Measurements from ENCODE around the gene HBA1. TPM values are rescaled to one million over a fixed set of nuclear protein-coding genes. Genes with fewer than 3 reads are reported as not detected.
A peak's percentile ranks its signal among the peaks of the same experiment; 100 is the strongest.
"Not testable (repeated sequence)": the region's sequence is repeated elsewhere in the genome, so short reads cannot be mapped to it uniquely, and the experiment has no call there.

HBA1 gene
- total RNA-seq, 2 donors from 2014 or later, result 4.6 TPM; not detected in 1

DNA sequence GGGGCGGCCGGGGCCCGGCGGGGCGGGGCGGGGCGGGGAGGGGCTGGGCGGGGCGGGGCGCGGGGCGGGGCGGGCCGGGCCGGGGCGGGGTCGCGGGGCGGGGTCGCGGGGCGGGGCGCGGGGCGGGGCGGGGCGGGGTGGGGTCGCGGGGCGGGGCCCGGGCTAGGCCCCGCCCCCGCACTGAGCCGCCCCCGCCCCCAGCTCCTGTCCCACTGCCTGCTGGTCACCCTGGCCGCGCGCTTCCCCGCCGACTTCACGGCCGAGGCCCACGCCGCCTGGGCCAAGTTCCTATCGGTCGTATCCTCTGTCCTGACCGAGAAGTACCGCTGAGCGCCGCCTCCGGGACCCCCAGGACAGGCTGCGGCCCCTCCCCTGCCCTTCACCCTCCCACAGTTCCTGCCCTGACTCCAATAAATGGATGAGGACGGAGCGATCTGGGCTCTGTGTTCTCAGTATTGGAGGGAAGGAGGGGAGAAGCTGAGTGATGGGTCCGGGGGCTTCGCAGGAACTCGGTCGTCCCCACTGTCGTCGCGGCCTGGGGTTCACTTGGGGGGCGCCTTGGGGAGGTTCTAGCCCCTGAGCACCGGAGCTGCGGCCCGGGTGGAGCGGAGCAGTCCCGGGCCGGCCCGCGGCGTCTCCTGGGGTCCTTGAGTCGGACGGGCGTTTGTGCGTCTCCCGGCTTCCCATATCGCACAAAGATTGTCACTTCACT lies 11.5 kb upstream of the HBA1 start:
- H3K27me3 Mint-ChIP-seq, result peaks cover 7 to 12% of the 10 kb centered on the region in 2 donors
- H3K27ac Mint-ChIP-seq, result no peak overlapping the region
- no peaks in the 10 kb centered on the region for H3K36me3 Mint-ChIP-seq
- ATAC-seq (peak; percentile 55 to 70), DNase-seq (ENCODE audit: low spot score) (no peak)
- H3K4me3 Mint-ChIP-seq, result peak overlapping the region; percentile 44
- H3K4me1 Mint-ChIP-seq (ENCODE audit: low read depth in 2 of 2), result peaks cover 0 to 2% of the 10 kb centered on the region in 2 donors
- H3K9me3 Mint-ChIP-seq, result no peaks in the 10 kb centered on the region

DNA sequence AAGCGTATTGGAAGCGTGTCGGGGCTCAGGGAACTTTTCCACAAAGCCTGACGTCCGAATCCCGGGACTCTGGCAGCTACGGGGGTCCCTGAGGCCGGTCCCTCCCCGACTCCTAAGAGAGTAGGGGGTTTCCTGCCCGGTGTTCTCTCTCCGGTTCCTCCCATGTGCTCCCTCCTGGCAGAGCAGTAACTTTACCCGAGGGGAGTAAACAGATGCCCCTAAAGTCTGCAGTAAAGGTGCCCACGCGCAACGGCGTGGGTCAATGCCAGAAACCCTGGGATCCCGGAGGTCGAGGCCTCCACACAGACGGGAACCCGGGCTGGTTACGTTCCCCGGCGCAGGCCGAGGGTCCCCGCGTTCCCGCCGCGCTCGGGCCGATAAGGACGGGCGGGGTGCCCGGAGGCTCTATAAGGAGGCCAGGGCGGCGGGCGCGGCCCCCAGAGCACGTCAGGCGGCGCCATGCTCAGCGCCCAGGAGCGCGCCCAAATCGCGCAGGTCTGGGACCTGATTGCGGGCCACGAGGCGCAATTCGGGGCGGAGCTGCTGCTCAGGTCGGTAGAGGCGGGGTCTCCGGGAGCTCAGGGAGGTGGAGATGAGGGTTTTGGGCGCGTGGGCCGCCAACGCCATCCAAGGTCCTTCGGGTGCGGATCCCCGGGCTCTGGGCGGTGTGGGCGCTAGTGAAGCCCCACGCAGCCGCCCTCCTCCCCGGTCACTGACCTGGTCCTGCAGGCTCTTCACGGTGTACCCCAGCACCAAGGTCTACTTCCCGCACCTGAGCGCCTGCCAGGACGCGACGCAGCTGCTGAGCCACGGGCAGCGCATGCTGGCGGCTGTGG lies 10.7 kb upstream of the HBA1 start, which contains the start of gene HBM:
Gene HBM (plus strand): TSS at position 440 of the 836 bp plus-strand sequence. CDS start 20 bp downstream, at position 460.
- H3K36me3 Mint-ChIP-seq, result no peaks in the 10 kb centered on the region
- H3K9me3 Mint-ChIP-seq, result no peaks in the 10 kb centered on the region
- peaks cover 14 to 17% of the 10 kb centered on the region in 2 donors for H3K27me3 Mint-ChIP-seq
- DNase-seq (ENCODE audit: low spot score), result no peak
- ATAC-seq, result no peak
- peaks cover 0 to 2% of the 10 kb centered on the region in 2 donors for H3K4me1 Mint-ChIP-seq (ENCODE audit: low read depth in 2 of 2)
- no peak within 1 kb of the TSS for H3K27ac Mint-ChIP-seq
- H3K4me3 Mint-ChIP-seq, result peak within 1 kb of the TSS; percentile 44

DNA sequence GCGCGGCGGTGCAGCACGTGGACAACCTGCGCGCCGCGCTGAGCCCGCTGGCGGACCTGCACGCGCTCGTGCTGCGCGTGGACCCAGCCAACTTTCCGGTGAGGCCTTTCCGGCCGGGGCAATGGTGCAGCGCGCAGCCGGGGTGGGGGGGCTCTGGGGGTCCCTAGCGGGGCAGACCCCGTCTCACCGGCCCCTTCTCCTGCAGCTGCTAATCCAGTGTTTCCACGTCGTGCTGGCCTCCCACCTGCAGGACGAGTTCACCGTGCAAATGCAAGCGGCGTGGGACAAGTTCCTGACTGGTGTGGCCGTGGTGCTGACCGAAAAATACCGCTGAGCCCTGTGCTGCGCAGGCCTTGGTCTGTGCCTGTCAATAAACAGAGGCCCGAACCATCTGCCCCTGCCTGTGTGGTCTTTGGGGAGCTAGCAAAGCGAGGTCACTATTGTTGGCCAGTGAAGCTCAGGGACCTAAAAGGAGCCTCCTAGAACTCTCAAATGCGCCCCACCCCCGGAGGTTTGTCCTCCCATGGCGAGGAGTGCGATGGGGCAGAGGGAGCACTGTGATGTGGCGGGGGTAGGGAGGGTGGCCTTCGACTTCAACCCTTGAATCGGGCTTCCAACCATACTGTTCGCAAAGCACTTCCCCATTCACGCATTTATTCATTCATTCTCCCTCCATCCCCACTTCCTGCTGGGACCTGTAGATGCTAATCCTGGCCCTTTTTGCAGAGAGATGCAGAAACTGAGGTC lies 9.9 kb upstream of the HBA1 start:
- no peak for DNase-seq (ENCODE audit: low spot score)
- Mint-ChIP-seq H3K27ac (no peak overlapping the region), H3K27me3 (peaks cover 14 to 17% of the 10 kb centered on the region in 2 donors), H3K4me3 (peak overlapping the region; percentile 20), H3K36me3 (no peaks in the 10 kb centered on the region), H3K4me1 (ENCODE audit: low read depth in 2 of 2) (peaks cover 0 to 2% of the 10 kb centered on the region in 2 donors), H3K9me3 (no peaks in the 10 kb centered on the region)
- no peak for ATAC-seq

DNA sequence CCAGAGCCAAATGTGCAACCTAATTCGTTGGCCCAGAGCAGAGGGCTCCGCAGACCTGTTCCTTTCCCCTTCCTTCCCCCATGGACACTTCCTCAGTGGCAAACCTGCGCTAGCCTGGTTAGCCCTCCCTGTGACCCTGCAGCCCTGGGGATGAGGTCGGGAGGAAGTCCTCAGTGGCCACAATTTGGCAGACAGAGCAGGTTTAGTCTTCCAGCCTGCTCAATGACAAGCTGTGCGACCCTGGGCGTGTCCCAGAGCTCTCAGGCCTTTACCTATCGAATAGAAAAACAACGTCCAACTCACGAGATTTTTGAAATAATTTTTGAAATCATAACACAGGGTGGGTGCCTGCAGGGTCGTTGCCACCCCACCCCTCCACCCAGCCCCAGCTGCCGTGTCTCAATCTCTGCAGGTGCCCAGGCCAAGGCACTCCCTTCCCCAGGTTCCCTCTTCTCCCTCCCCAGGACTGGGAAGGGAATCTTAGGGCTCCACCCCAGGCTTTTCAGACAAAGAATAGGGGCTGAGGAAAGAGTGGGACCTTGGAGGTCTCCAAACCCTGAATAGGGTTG lies 9.3 kb upstream of the HBA1 start:
- peaks cover 17 to 18% of the 10 kb centered on the region in 2 donors for H3K27me3 Mint-ChIP-seq
- H3K4me3 Mint-ChIP-seq, result peak overlapping the region; percentile 20
- H3K27ac Mint-ChIP-seq, result no peak overlapping the region

DNA sequence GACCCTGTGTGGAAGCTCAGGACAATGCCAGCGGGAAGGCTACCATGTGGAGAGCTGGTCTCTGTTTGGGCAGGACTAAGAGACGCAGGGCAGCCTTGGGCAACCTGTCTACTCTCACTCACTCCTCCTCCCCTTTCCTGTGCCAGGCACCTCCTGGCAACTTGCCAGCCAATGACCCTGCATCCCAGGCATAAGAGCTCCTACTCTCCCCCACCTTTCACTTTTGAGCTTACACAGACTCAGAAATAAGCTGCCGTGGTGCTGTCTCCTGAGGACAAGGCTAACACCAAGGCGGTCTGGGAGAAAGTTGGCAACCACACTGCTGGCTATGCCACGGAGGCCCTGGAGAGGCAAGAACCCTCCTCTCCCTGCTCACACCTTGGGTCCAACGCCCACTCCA lies 8.1 kb upstream of the HBA1 start:
- Mint-ChIP-seq H3K27me3 (peaks cover 17 to 18% of the 10 kb centered on the region in 2 donors), H3K27ac (no peak overlapping the region), H3K36me3 (no peaks in the 10 kb centered on the region), H3K4me1 (ENCODE audit: low read depth in 2 of 2) (peaks cover 0 to 3% of the 10 kb centered on the region in 2 donors), H3K4me3 (no peak overlapping the region), H3K9me3 (no peaks in the 10 kb centered on the region)
- DNase-seq (ENCODE audit: low spot score) (no peak), ATAC-seq (no peak)

More for the DNA sequence above, 9.3 kb upstream of the HBA1 start:
- ATAC-seq (no peak), DNase-seq (ENCODE audit: low spot score) (no peak)
- H3K36me3 Mint-ChIP-seq, result no peaks in the 10 kb centered on the region
- H3K9me3 Mint-ChIP-seq, result no peaks in the 10 kb centered on the region
- peaks cover 0 to 2% of the 10 kb centered on the region in 2 donors for H3K4me1 Mint-ChIP-seq (ENCODE audit: low read depth in 2 of 2)

DNA sequence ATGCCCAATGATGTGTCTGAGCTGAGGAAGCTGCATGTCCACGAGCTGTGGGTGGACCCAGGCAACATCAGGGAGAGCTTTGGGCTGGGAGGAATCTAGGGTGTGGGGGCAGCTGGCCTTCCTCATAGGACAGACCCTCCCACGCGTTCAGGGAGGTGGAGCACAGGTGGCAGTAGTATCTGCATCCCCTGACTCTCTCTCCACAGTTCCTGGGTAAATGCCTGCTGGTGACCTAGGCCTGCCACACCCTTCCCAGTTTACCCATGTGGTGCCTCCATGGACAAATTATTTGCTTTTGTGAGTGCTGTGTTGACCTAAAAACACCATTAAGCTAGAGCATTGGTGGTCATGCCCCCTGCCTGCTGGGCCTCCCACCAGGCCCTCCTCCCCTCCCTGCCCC lies 7.5 kb upstream of the HBA1 start:
- ATAC-seq (no peak), DNase-seq (ENCODE audit: low spot score) (no peak)
- H3K9me3 Mint-ChIP-seq, result no peaks in the 10 kb centered on the region
- H3K36me3 Mint-ChIP-seq, result no peaks in the 10 kb centered on the region
- H3K27me3 Mint-ChIP-seq, result peaks cover 17 to 21% of the 10 kb centered on the region in 2 donors
- H3K4me3 Mint-ChIP-seq, result no peak overlapping the region
- H3K4me1 Mint-ChIP-seq (ENCODE audit: low read depth in 2 of 2), result peaks cover 0 to 6% of the 10 kb centered on the region in 2 donors
- no peak overlapping the region for H3K27ac Mint-ChIP-seq

DNA sequence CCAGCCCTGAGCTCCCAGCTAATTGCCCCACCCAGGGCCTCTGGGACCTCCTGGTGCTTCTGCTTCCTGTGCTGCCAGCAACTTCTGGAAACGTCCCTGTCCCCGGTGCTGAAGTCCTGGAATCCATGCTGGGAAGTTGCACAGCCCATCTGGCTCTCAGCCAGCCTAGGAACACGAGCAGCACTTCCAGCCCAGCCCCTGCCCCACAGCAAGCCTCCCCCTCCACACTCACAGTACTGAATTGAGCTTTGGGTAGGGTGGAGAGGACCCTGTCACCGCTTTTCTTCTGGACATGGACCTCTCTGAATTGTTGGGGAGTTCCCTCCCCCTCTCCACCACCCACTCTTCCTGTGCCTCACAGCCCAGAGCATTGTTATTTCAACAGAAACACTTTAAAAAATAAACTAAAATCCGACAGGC lies 6.4 kb upstream of the HBA1 start:
- H3K27me3 Mint-ChIP-seq, result peaks cover 24 to 28% of the 10 kb centered on the region in 2 donors
- not testable (repeated sequence) for H3K4me3 Mint-ChIP-seq; H3K4me1 Mint-ChIP-seq (ENCODE audit: low read depth in 2 of 2); H3K36me3 Mint-ChIP-seq; DNase-seq (ENCODE audit: low spot score); H3K27ac Mint-ChIP-seq; ATAC-seq; H3K9me3 Mint-ChIP-seq

DNA sequence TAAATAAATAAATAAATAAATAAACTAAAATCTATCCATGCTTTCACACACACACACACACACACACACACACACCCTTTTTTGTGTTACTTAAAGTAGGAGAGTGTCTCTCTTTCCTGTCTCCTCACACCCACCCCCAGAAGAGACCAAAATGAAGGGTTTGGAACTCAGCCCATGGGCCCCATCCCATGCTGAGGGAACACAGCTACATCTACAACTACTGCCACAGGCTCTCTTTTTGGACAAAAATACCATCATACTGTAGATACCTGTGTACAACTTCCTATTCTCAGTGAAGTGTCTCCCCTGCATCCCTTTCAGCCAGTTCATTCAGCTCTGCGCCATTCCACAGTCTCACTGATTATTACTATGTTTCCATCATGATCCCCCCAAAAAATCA lies 5.7 kb upstream of the HBA1 start:
- ATAC-seq (no peak), DNase-seq (ENCODE audit: low spot score) (no peak)
- H3K4me1 Mint-ChIP-seq (ENCODE audit: low read depth in 2 of 2), result peaks cover 0 to 8% of the 10 kb centered on the region in 2 donors
- H3K9me3 Mint-ChIP-seq, result no peaks in the 10 kb centered on the region
- peaks cover 30 to 33% of the 10 kb centered on the region in 2 donors for H3K27me3 Mint-ChIP-seq
- no peaks in the 10 kb centered on the region for H3K36me3 Mint-ChIP-seq
- H3K4me3 Mint-ChIP-seq, result no peak overlapping the region
- no peak overlapping the region for H3K27ac Mint-ChIP-seq

DNA sequence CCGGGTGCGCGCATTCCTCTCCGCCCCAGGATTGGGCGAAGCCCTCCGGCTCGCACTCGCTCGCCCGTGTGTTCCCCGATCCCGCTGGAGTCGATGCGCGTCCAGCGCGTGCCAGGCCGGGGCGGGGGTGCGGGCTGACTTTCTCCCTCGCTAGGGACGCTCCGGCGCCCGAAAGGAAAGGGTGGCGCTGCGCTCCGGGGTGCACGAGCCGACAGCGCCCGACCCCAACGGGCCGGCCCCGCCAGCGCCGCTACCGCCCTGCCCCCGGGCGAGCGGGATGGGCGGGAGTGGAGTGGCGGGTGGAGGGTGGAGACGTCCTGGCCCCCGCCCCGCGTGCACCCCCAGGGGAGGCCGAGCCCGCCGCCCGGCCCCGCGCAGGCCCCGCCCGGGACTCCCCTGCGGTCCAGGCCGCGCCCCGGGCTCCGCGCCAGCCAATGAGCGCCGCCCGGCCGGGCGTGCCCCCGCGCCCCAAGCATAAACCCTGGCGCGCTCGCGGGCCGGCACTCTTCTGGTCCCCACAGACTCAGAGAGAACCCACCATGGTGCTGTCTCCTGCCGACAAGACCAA lies 4.0 kb upstream of the HBA1 start, which contains the start of gene HBA2:
Gene HBA2 (plus strand): TSS at position 503 of the 568 bp plus-strand sequence. CDS start 37 bp downstream, at position 540.
- peak within 1 kb of the TSS; percentile 8 for H3K4me3 Mint-ChIP-seq
- not testable (repeated sequence) for DNase-seq (ENCODE audit: low spot score); H3K27ac Mint-ChIP-seq; H3K36me3 Mint-ChIP-seq; H3K9me3 Mint-ChIP-seq; H3K4me1 Mint-ChIP-seq (ENCODE audit: low read depth in 2 of 2)
- peaks cover 30% of the 10 kb centered on the region in 2 donors for H3K27me3 Mint-ChIP-seq
- peak; percentile 47 to 61 for ATAC-seq

DNA sequence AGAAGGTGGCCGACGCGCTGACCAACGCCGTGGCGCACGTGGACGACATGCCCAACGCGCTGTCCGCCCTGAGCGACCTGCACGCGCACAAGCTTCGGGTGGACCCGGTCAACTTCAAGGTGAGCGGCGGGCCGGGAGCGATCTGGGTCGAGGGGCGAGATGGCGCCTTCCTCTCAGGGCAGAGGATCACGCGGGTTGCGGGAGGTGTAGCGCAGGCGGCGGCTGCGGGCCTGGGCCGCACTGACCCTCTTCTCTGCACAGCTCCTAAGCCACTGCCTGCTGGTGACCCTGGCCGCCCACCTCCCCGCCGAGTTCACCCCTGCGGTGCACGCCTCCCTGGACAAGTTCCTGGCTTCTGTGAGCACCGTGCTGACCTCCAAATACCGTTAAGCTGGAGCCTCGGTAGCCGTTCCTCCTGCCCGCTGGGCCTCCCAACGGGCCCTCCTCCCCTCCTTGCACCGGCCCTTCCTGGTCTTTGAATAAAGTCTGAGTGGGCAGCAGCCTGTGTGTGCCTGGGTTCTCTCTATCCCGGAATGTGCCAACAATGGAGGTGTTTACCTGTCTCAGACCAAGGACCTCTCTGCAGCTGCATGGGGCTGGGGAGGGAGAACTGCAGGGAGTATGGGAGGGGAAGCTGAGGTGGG lies 3.1 kb upstream of the HBA1 start:
- H3K36me3 Mint-ChIP-seq; DNase-seq (ENCODE audit: low spot score); ATAC-seq; H3K4me1 Mint-ChIP-seq (ENCODE audit: low read depth in 2 of 2); H3K27ac Mint-ChIP-seq; H3K9me3 Mint-ChIP-seq: not testable (repeated sequence)
- peak overlapping the region; percentile 8 for H3K4me3 Mint-ChIP-seq
- peaks cover 37 to 38% of the 10 kb centered on the region in 2 donors for H3K27me3 Mint-ChIP-seq

DNA sequence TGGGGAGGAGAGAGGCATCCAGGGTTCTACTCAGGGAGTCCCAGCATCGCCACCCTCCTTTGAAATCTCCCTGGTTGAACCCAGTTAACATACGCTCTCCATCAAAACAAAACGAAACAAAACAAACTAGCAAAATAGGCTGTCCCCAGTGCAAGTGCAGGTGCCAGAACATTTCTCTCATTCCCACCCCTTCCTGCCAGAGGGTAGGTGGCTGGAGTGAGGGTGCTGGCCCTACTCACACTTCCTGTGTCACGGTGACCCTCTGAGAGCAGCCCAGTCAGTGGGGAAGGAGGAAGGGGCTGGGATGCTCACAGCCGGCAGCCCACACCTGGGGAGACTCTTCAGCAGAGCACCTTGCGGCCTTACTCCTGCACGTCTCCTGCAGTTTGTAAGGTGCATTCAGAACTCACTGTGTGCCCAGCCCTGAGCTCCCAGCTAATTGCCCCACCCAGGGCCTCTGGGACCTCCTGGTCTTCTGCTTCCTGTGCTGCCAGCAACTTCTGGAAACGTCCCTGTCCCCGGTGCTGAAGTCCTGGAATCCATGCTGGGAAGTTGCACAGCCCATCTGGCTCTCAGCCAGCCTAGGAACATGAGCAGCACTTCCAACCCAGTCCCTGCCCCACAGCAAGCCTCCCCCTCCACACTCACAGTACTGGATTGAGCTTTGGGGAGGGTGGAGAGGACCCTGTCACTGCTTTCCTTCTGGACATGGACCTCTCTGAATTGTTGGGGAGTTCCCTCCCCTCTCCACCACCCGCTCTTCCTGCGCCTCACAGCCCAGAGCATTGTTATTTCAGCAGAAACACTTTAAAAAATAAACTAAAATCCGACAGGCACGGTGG lies 2.3 kb upstream of the HBA1 start:
- not testable (repeated sequence) for ATAC-seq; H3K4me1 Mint-ChIP-seq (ENCODE audit: low read depth in 2 of 2); H3K36me3 Mint-ChIP-seq; H3K27ac Mint-ChIP-seq; DNase-seq (ENCODE audit: low spot score); H3K4me3 Mint-ChIP-seq; H3K9me3 Mint-ChIP-seq
- H3K27me3 Mint-ChIP-seq, result peaks cover 34 to 36% of the 10 kb centered on the region in 2 donors

Measured in natural killer cell treated with Interleukin-12 subunit alpha and Interleukin-12 subunit beta and Interleukin-15 and Interleukin-18, amount 100 ng/mL, for 72 hours (primary cell).